HL-60 (cell line): ENCODE data around the gene CORO1C.
A peak's percentile ranks its signal among the peaks of the same experiment; 100 is the strongest.

Source experiments
- DNase-seq, 2 experiments: peaks; one replicate each; pipeline ENCODE4 v3.0.0-alpha.2; 2010 to 2020; ENCODE audit warnings: low read depth in 1 of 2, low spot score in 1 of 2
- H3K27ac ChIP-seq: fragments of 250-450 bp; sonication (Bioruptor Pico); replicated peaks from 2 replicates; pipeline ENCODE4 v1.5.1; 2020; ENCODE audit warnings: mild to moderate bottlenecking, moderate library complexity
- H3K27me3 ChIP-seq: fragments of 250-450 bp; sonication (Bioruptor Pico); 2 replicates; pipeline ENCODE4 v1.5.1; 2021; ENCODE audit warnings: mild to moderate bottlenecking, moderate library complexity; ENCODE audit not compliant: insufficient read depth, poor library complexity, severe bottlenecking
- H3K4me3 ChIP-seq: replicated peaks from 2 replicates; pipeline ENCODE4 v1.5.1; 2011; ENCODE audit warnings: mild to moderate bottlenecking, control low read depth, low read length; ENCODE audit not compliant: insufficient read depth
- GABPA ChIP-seq: IDR thresholded peaks from 2 replicates; pipeline ENCODE4 v1.6.1; 2012; ENCODE audit warnings: low read depth
- POLR2AphosphoS5 ChIP-seq: IDR thresholded peaks from 2 replicates; pipeline ENCODE4 v1.6.1; 2012; ENCODE audit warnings: low read depth
- SPI1 ChIP-seq: IDR thresholded peaks from 2 replicates; pipeline ENCODE4 v1.6.1; 2012; ENCODE audit warnings: low read depth, mild to moderate bottlenecking, borderline replicate concordance
- TF ChIP-seq, protein P1 (sequence below): IDR thresholded peaks from 2 replicates; pipeline ENCODE4 v1.6.1; 2012; ENCODE audit warnings: low read depth; ENCODE audit not compliant: insufficient replicate concordance
- TF ChIP-seq, protein P2 (sequence below): IDR thresholded peaks from one replicate; pipeline ENCODE4 v1.5.1; 2011; ENCODE audit warnings: low read length, control low read depth, inconsistent platforms; ENCODE audit not compliant: insufficient read depth

Gene CORO1C

DNA sequence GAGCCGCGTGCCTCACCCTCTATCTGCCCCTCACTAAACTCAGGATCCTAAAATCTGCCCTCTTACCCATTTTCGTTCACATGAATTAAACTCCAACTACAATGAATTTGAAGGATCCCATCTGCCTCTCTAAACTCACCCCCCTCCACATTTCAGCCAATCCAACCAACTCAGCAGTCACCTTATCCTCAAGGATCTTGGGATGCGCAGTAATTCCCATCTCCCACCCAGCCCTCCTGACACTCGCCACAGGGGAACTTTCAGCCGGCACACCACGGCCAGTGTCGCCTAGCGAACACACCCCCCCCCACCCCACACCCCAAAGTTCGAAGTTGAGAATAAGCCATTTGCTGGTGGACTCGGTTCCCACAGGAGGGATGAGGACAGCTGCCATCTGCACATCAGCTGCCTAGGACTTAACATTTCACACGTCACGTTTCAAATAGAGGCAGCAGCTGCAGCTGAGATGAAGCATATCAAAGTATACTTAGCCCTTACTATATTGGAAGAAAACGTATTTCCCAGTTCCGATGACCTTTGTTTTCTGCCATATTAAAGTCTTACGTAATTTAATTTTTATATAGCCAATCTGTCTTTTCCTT, 88.9 kb downstream of the CORO1C start:
- TF ChIP-seq, protein P1, sequence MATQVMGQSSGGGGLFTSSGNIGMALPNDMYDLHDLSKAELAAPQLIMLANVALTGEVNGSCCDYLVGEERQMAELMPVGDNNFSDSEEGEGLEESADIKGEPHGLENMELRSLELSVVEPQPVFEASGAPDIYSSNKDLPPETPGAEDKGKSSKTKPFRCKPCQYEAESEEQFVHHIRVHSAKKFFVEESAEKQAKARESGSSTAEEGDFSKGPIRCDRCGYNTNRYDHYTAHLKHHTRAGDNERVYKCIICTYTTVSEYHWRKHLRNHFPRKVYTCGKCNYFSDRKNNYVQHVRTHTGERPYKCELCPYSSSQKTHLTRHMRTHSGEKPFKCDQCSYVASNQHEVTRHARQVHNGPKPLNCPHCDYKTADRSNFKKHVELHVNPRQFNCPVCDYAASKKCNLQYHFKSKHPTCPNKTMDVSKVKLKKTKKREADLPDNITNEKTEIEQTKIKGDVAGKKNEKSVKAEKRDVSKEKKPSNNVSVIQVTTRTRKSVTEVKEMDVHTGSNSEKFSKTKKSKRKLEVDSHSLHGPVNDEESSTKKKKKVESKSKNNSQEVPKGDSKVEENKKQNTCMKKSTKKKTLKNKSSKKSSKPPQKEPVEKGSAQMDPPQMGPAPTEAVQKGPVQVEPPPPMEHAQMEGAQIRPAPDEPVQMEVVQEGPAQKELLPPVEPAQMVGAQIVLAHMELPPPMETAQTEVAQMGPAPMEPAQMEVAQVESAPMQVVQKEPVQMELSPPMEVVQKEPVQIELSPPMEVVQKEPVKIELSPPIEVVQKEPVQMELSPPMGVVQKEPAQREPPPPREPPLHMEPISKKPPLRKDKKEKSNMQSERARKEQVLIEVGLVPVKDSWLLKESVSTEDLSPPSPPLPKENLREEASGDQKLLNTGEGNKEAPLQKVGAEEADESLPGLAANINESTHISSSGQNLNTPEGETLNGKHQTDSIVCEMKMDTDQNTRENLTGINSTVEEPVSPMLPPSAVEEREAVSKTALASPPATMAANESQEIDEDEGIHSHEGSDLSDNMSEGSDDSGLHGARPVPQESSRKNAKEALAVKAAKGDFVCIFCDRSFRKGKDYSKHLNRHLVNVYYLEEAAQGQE, result no peak
- TF ChIP-seq GABPA (no peak), POLR2AphosphoS5 (no peak; the same call in 1 of the 2 replicates), SPI1 (no peak)
- TF ChIP-seq, protein P2, sequence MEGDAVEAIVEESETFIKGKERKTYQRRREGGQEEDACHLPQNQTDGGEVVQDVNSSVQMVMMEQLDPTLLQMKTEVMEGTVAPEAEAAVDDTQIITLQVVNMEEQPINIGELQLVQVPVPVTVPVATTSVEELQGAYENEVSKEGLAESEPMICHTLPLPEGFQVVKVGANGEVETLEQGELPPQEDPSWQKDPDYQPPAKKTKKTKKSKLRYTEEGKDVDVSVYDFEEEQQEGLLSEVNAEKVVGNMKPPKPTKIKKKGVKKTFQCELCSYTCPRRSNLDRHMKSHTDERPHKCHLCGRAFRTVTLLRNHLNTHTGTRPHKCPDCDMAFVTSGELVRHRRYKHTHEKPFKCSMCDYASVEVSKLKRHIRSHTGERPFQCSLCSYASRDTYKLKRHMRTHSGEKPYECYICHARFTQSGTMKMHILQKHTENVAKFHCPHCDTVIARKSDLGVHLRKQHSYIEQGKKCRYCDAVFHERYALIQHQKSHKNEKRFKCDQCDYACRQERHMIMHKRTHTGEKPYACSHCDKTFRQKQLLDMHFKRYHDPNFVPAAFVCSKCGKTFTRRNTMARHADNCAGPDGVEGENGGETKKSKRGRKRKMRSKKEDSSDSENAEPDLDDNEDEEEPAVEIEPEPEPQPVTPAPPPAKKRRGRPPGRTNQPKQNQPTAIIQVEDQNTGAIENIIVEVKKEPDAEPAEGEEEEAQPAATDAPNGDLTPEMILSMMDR, result no peak
- Histone ChIP-seq H3K4me3 (no peak overlapping the region), H3K27ac (peak overlapping the region; percentile 59), H3K27me3 (no peaks in the 10 kb centered on the region)
- DNase-seq, result no peak

DNA sequence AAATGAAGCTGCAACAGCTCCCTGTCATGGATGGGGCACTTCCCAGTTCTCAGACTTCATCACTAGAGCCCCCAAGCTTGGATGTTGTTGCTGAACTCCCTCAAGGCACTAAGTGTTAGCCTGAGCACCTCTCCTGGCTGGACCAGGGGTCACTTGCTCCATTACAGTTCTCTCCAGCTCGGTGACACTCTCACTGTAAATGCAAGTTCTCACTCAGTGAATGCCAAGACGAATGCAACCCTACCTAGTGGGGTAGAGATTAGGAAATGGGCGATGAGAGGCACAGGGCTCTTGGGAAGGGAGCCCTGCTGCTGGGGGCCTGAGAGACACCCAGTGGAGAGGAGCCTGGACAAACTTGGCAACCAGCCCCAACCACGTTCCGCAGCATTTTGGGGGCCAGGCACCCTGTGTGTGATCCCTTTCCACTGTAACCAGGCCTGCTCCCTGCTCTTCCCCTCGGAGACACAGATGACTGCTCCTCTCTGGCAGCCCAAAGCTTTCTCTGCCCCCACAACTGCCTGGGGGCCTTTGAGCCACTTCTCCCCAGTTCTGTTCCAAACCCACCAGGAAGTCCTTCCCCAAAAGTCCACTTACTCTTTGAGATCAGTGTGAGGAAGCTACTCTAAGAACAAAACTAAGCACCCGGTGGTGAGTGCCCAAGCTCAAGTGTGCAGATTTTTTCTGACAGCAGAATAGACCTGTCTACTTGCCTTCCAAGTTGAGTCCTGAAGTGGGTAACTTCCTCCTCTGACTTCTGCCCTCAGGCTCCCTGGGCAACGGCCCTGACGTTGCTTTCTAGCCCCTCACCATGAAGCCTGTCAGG, 89.7 kb downstream of the CORO1C start:
- Histone ChIP-seq H3K4me3 (no peak overlapping the region), H3K27ac (peak overlapping the region; percentile 59), H3K27me3 (no peaks in the 10 kb centered on the region)
- TF ChIP-seq POLR2AphosphoS5 (0 out of 2 replicates have a peak, but pooled peaks have one; percentile 10), SPI1 (peak; percentile 4; the same call in 1 of the 2 replicates), GABPA (no peak)
- TF ChIP-seq, protein P2, result no peak
- peak in 1 of 2 experiments; percentile 56 for DNase-seq

DNA sequence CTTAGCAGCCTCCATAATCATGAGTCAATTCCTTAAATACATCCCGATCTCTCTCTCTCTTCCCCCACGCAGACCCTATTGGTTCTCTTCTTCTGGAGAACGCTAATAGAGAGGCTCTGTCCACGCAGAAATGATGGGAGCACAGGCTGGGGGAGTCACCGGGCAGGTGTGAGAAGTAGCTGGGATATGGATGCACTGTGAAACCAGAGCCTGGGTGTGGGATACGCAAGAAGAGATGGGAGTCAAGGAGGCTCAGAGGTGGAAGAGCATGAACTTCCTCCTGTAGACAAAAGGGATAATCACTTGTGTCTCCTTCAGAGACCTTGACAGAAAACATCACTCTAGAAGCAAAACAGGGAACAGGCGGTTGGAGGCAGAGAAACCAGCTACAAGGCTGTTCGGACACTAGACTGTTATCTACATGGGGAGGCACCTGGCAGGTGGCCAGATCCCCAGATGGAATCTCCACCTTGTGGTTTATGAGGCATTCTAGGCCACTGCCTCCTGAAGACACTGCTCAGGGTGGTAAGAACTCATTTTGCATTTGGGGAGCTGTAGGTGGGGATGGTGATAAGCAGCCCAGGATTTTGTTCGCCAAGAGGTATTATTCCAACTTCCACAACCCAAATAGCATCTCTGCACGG, 90.4 kb downstream of the CORO1C start:
- H3K27ac ChIP-seq, result no peak overlapping the region; the same call in 1 of the 2 replicates

More for the DNA sequence above, 90.4 kb downstream of the CORO1C start:
- TF ChIP-seq, protein P2, result no peak
- TF ChIP-seq POLR2AphosphoS5, result 0 out of 2 replicates have a peak, but pooled peaks have one; percentile 0
- no peak for TF ChIP-seq GABPA
- Histone ChIP-seq H3K27me3 (no peaks in the 10 kb centered on the region), H3K4me3 (no peak overlapping the region)
- peak in 1 of 2 experiments; percentile 36 for DNase-seq
